Erythroblast (primary cell): ENCODE measurements around the gene UTP3.

ENCODE experiments used
- DNase-seq, 2 experiments: peaks; one replicate each; lab custom pipeline; 2025; lab: John Stamatoyannopoulos, UW
- GATA1 ChIP-seq: IDR thresholded peaks from 2 replicates; pipeline ENCODE4 v1.6.1; 2011; ENCODE audit warnings: low read depth, mild to moderate bottlenecking, control low read depth, low read length, moderate library complexity
- POLR2A ChIP-seq: IDR thresholded peaks from 2 replicates; pipeline ENCODE4 v1.6.1; 2011; ENCODE audit warnings: mild to moderate bottlenecking, low read length

UTP3 gene

DNA sequence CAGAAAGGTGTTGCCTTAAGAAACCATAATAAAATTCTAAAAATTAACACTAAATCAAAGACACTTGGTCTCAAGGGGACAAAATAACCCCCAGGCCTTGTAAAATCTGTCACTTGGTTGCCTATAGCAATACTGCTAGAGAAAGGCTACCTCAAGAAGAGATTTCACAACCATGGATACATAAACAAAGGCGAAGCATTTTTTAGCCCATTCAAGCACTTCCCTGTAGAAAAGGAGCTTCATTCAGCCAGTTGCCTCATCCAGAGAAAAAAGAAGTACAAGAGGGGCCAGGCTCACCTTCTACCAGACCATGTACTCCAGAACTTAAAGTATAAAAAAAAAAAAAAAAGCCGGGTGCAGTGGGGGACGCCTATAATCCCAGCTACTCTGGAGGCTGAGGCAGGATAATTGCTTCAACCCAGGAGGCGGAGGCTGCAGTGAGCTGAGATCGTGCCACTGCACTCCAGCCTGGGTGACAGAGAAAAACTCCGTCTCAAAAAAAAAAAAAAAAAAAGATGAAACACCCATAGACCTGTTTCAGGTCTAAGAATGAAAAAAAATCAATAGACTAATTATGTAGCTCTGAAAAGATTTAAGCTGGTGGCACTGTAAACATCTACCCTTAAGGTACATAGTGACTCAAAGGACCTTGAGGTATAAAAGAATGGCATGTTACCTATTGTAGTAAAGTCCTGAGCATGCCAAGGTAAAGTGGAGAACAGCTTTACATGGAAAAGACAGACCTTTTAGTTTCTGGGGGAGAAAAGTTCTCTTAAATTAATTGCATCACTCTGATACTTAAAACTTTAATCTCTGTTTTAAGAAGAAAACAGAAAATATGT, 51.4 kb downstream of the UTP3 start:
- no peak for DNase-seq
- TF ChIP-seq POLR2A: no peak
- no peak for TF ChIP-seq GATA1
